ENCODE measurements around the gene BTG1.

The BTG1 gene

GRCh38 chr12:92146497-92147224, 1.0 kb upstream of the BTG1 start:
- TF ChIP-seq CTCF (IDR thresholded peaks at IDR 0.05; ENCODE audit: extremely low read depth, insufficient read depth, missing control alignments): no peak
- in situ Hi-C loops (cut with MboI; ENCODE audit: low pct_unique_long_range_greater_than_20kb, low sequenced_read_pairs, unreplicated experiment): loop anchor here (25.0 kb wide), 2 partner anchors 559 to 759 kb away; no protein-coding TSS in a partner anchor
- no peak for DNase-seq (ENCODE audit: low spot score)

GRCh38 chr12:92145481-92145730, 240 bp downstream of the BTG1 start:
- in situ Hi-C loops (cut with MboI; ENCODE audit: low pct_unique_long_range_greater_than_20kb, low sequenced_read_pairs, unreplicated experiment): loop anchor here (25.0 kb wide), 2 partner anchors 558 to 758 kb away; no protein-coding TSS in a partner anchor
- no peak for TF ChIP-seq CTCF (IDR thresholded peaks at IDR 0.05; ENCODE audit: extremely low read depth, insufficient read depth, missing control alignments)
- no peak for DNase-seq (ENCODE audit: low spot score)

- peak; percentile 35 for TF ChIP-seq CTCF (IDR thresholded peaks at IDR 0.05; ENCODE audit: extremely low read depth, insufficient read depth, missing control alignments)
- no peak for DNase-seq (ENCODE audit: low spot score)
- in situ Hi-C loops (cut with MboI; ENCODE audit: low pct_unique_long_range_greater_than_20kb, low sequenced_read_pairs, unreplicated experiment): loop anchor here (25.0 kb wide), 2 partner anchors 558 to 758 kb away; no protein-coding TSS in a partner anchor
Observed at GRCh38 chr12:92144631-92145480, 790 bp downstream of the BTG1 start.

- in situ Hi-C loops (cut with MboI; ENCODE audit: low pct_unique_long_range_greater_than_20kb, low sequenced_read_pairs, unreplicated experiment): loop anchor here (25.0 kb wide), 2 partner anchors 557 to 757 kb away; no protein-coding TSS in a partner anchor
- TF ChIP-seq CTCF (IDR thresholded peaks at IDR 0.05; ENCODE audit: extremely low read depth, insufficient read depth, missing control alignments): peak; percentile 75
Observed at GRCh38 chr12:92143686-92144630, 1.7 kb downstream of the BTG1 start.

GRCh38 chr12:92143258-92143657, 2.4 kb downstream of the BTG1 start:
- no peak for TF ChIP-seq CTCF (IDR thresholded peaks at IDR 0.05; ENCODE audit: extremely low read depth, insufficient read depth, missing control alignments)
- DNase-seq (ENCODE audit: low spot score): no peak
- in situ Hi-C loops (cut with MboI; ENCODE audit: low pct_unique_long_range_greater_than_20kb, low sequenced_read_pairs, unreplicated experiment): loop anchor here (25.0 kb wide), 2 partner anchors 556 to 756 kb away; no protein-coding TSS in a partner anchor

More at GRCh38 chr12:92143686-92144630, 1.7 kb downstream of the BTG1 start:
- DNase-seq (ENCODE audit: low spot score): peak; percentile 55
